ENCODE measurements around the gene HDAC3. TPM values are rescaled to one million over a fixed set of nuclear protein-coding genes. Genes with fewer than 3 reads are reported as not detected.

HDAC3 gene
- total RNA-seq, 1 experiment from 2014 or later = 91.9 TPM

DNA sequence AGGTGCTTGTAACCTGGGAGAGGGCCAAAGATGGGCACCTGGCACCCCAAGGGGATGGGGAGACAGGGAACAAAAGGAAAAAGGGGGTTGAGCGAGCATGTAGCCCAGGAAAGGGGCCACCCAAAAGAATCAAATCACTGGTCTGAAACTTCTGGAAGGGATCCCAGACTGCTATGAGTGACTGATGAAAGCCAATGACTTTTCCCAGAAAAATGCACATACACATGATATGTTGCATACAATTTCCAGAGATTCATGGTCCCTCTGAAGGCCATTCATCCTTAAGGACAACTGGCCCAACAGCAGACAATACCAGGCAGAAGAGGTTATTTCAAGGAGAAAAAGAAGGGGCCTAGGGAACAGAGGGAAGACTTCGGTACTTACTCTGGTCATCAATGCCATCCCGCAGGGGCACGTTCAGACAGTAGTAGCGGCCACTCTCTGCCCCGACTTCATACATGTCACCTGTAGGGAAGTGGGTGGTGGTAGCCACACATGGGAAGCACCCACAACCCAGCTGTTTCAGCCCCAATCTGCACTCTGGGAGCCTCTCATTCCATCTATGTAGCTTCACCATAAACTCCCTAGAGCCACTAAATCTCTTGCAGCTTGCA is 8.4 kb downstream of the HDAC3 start:
- ChIA-PET RAD21 (ENCODE audit: low non-redundant PET in 1 of 2, low total read pairs in 2 of 2, uncharacterized antibody in 2 of 2, unreplicated experiment in 2 of 2) (no interaction called here), CTCF (interaction anchor here (4.2 kb wide), 1 partner anchor 9 kb away, joined by 22 read pairs; the partner anchor contains the start of gene DIAPH1), POLR2A (no interaction called here)
- Histone ChIP-seq H3K4me2 (ENCODE audit: low read length) (no peak overlapping the region), H3K9me3 (ENCODE audit: control insufficient read depth in 1 of 2, insufficient read depth in 1 of 2, low read depth in 1 of 2, low read length in 2 of 2) (no peaks in the 10 kb centered on the region), H3K4me3 (replicated peaks in 1 of 2; ENCODE audit: low read depth in 1 of 2, low read length in 2 of 2) (no peak overlapping the region), H3K27ac (ENCODE audit: low read depth, low read length) (no peak overlapping the region), H3K36me3 (ENCODE audit: control insufficient read depth in 1 of 2, insufficient read depth in 2 of 2, low read length in 2 of 2) (peaks cover 54 to 61% of the 10 kb centered on the region in 2 experiments), H4K20me1 (ENCODE audit: insufficient read depth) (no peaks in the 10 kb centered on the region), H3K9ac (ENCODE audit: low read length) (no peak overlapping the region), H3K79me2 (ENCODE audit: insufficient read depth, low read length) (peaks cover 37% of the 10 kb centered on the region), H3K4me1 (ENCODE audit: control insufficient read depth in 1 of 2, insufficient read depth in 2 of 2, low read length in 2 of 2) (no peaks in the 10 kb centered on the region), H3K9me2 (ENCODE audit: insufficient read depth) (no peaks in the 10 kb centered on the region), H3K27me3 (ENCODE audit: insufficient read depth, low read length) (no peaks in the 10 kb centered on the region), H2AFZ (ENCODE audit: low read depth, low read length, poor library complexity, severe bottlenecking) (no peak overlapping the region)
- BruUV-seq (replicated peaks) = no TSS peak
- TF ChIP-seq, protein P1, sequence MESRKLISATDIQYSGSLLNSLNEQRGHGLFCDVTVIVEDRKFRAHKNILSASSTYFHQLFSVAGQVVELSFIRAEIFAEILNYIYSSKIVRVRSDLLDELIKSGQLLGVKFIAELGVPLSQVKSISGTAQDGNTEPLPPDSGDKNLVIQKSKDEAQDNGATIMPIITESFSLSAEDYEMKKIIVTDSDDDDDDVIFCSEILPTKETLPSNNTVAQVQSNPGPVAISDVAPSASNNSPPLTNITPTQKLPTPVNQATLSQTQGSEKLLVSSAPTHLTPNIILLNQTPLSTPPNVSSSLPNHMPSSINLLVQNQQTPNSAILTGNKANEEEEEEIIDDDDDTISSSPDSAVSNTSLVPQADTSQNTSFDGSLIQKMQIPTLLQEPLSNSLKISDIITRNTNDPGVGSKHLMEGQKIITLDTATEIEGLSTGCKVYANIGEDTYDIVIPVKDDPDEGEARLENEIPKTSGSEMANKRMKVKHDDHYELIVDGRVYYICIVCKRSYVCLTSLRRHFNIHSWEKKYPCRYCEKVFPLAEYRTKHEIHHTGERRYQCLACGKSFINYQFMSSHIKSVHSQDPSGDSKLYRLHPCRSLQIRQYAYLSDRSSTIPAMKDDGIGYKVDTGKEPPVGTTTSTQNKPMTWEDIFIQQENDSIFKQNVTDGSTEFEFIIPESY (IDR thresholded peaks at IDR 0.05; ENCODE audit: extremely low read depth, insufficient replicate concordance, low read length) = no peak
- TF ChIP-seq SRF (IDR thresholded peaks at IDR 0.05; ENCODE audit: low read depth) (no peak), RAD21 (IDR thresholded peaks at IDR 0.05; ENCODE audit: low read depth) (no peak), CBX3 (IDR thresholded peaks at IDR 0.05; ENCODE audit: low read depth) (no peak), JUND (IDR thresholded peaks at IDR 0.05) (no peak), EZH2 (IDR thresholded peaks at IDR 0.05) (no peak), ZNF274 (IDR thresholded peaks at IDR 0.05; ENCODE audit: low read depth, low read length) (no peak), TCF7L2 (IDR thresholded peaks at IDR 0.05; ENCODE audit: borderline replicate concordance, extremely low read depth, insufficient read depth, insufficient read length) (no peak), POLR2A (IDR thresholded peaks at IDR 0.05; ENCODE audit: borderline replicate concordance, extremely low read depth, insufficient read depth, insufficient read length) (no peak), SP1 (IDR thresholded peaks at IDR 0.05; ENCODE audit: low read depth) (no peak), ZFX (IDR thresholded peaks at IDR 0.05) (no peak), FOSL1 (IDR thresholded peaks at IDR 0.05; ENCODE audit: low read depth) (no peak)
- TF ChIP-seq, protein P2, sequence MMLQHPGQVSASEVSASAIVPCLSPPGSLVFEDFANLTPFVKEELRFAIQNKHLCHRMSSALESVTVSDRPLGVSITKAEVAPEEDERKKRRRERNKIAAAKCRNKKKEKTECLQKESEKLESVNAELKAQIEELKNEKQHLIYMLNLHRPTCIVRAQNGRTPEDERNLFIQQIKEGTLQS (IDR thresholded peaks at IDR 0.05) = no peak
- TF ChIP-seq, protein P3, sequence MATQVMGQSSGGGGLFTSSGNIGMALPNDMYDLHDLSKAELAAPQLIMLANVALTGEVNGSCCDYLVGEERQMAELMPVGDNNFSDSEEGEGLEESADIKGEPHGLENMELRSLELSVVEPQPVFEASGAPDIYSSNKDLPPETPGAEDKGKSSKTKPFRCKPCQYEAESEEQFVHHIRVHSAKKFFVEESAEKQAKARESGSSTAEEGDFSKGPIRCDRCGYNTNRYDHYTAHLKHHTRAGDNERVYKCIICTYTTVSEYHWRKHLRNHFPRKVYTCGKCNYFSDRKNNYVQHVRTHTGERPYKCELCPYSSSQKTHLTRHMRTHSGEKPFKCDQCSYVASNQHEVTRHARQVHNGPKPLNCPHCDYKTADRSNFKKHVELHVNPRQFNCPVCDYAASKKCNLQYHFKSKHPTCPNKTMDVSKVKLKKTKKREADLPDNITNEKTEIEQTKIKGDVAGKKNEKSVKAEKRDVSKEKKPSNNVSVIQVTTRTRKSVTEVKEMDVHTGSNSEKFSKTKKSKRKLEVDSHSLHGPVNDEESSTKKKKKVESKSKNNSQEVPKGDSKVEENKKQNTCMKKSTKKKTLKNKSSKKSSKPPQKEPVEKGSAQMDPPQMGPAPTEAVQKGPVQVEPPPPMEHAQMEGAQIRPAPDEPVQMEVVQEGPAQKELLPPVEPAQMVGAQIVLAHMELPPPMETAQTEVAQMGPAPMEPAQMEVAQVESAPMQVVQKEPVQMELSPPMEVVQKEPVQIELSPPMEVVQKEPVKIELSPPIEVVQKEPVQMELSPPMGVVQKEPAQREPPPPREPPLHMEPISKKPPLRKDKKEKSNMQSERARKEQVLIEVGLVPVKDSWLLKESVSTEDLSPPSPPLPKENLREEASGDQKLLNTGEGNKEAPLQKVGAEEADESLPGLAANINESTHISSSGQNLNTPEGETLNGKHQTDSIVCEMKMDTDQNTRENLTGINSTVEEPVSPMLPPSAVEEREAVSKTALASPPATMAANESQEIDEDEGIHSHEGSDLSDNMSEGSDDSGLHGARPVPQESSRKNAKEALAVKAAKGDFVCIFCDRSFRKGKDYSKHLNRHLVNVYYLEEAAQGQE (IDR thresholded peaks at IDR 0.05; ENCODE audit: low read depth) = no peak
- TF ChIP-seq, protein P4, sequence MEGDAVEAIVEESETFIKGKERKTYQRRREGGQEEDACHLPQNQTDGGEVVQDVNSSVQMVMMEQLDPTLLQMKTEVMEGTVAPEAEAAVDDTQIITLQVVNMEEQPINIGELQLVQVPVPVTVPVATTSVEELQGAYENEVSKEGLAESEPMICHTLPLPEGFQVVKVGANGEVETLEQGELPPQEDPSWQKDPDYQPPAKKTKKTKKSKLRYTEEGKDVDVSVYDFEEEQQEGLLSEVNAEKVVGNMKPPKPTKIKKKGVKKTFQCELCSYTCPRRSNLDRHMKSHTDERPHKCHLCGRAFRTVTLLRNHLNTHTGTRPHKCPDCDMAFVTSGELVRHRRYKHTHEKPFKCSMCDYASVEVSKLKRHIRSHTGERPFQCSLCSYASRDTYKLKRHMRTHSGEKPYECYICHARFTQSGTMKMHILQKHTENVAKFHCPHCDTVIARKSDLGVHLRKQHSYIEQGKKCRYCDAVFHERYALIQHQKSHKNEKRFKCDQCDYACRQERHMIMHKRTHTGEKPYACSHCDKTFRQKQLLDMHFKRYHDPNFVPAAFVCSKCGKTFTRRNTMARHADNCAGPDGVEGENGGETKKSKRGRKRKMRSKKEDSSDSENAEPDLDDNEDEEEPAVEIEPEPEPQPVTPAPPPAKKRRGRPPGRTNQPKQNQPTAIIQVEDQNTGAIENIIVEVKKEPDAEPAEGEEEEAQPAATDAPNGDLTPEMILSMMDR (IDR thresholded peaks at IDR 0.05 in 2 of 3, conservative IDR thresholded peaks at IDR 0.05 in 1 of 3; ENCODE audit: borderline replicate concordance in 1 of 3, insufficient read depth in 1 of 3, low read depth in 2 of 3, low read length in 2 of 3) = no peak
- DNase-seq (ENCODE audit: low read depth, low spot score) (no peak), ATAC-seq (no peak)
- intact Hi-C loops (cut with micrococcal nuclease) = no loop called here
